NCI-H69 (cell line): ENCODE measurements around the gene TMEM234.

ENCODE experiments used
- DNase-seq: peaks from one replicate; lab custom pipeline; 2025; lab: John Stamatoyannopoulos, UW

Gene TMEM234

DNA sequence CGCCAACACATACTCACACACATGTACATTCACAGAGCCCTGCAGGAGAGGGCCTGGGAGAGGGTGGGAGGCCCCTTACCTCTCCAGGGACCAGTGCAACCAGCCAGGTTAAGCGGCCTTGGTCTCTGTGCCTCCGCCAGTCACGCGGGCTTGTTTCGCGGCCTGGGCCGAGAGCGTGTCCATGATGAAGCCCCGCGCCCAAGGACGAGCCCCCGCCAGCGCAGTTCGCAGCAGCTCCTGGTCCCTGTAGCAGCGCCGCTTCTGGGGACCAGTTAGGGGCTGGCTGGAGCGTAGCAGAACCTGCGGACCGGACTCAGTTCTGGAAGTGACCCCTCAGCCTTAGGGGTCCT is 17.6 kb upstream of the TMEM234 start:
- DNase-seq: peak; percentile 68

DNA sequence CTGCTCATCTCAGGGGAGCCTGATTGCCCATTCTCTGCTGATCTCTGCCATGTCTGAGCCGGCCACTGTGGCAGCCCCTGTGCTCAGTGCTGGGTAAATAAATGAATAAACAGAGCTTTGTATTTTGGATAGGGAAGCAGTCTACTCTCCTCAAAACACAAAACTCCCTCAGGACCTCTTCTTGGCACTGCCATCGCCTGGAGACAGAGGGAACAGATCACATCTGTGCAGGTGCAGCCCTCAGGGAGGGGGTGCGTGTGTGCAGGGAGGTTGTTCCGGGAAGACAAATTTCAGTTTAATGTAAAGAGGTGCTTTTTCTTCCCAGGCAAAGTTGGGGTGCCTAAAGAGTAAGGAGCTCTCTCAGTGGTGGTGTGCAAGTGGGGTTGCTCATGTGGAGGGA is 17.2 kb upstream of the TMEM234 start:
- DNase-seq: peak; percentile 70

DNA sequence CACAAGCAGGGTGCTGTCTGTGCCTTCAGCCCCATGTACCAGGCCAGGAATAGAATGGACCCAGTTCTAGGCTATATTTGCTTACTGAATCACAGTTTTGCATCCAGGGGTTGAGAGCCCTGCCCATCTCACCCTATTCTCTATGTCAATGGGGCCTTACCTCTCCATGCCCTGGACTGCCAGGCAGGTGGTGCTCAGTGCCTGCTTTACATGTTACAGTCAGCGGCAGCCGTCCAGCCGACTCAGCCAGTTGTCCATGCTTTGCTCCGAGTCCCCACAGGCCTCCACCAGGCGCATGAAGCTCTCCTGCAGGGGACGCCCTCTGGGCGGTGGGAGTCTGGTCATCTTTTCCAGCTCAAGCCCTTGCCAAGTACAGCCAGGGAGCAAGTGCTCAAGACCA is 12.6 kb upstream of the TMEM234 start:
- no peak for DNase-seq

DNA sequence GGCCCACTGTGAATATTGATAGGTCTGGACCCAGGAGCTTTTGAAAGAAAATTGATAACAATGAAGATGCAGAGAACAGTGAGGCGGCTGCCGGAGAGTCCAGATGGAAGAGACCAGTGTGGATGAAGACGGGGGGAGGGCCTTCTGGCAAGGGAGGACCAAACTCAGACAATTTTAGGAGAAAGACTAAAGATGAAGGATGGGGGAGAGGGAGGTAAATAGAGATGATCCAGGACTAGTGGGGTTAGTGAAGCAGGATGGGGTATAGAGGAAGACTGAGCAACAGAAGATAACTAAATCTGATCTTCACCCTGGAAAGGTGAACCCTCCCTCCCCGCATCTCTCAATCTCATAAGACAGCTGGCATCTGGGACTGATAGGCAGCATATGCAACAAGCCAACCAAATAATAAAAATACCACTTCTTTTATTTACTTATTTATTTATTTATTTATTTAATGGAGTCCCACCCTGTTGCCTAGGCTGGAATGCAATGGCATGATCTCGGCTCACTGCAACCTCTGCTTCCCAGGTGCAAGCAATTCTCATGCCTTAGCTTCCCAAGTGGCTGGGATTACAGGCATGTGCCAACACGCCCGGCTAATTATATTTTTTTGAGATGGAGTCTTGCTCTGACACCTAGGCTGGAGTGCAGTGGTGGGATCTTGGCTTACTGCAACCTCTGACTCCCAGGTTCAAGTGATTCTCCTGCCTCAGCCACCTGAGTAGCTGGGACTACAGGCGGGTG is 10.6 kb upstream of the TMEM234 start:
- DNase-seq: peak; percentile 13

DNA sequence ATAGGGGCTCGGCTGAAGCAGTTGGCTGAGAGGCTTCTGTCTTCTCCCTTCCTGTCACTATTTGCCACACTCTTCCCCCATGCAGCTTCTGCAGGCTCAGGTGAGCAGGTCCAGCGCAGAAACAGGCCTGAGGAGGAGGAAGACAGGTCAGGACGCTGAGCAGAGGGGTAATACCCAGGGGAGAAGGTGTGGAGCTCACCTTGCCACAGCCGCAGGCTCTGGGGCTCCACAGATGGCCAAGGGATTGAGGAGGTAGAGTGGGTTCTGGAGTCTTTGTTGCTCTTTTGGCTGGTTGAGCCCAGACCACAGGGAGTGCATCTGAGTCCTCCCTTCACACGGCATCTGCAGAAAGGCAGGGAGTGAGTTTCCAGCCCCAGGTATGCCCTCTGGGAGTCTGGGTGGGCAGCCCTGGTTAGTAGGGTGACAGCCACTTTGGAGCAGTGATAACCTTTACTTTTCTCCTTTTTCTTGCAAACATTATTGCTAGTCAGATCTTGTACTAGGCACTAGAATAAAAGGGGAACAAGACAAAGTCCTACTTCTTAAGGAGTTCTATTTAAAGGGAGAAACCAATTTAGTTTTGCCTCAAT is 9.8 kb upstream of the TMEM234 start:
- DNase-seq: no peak

DNA sequence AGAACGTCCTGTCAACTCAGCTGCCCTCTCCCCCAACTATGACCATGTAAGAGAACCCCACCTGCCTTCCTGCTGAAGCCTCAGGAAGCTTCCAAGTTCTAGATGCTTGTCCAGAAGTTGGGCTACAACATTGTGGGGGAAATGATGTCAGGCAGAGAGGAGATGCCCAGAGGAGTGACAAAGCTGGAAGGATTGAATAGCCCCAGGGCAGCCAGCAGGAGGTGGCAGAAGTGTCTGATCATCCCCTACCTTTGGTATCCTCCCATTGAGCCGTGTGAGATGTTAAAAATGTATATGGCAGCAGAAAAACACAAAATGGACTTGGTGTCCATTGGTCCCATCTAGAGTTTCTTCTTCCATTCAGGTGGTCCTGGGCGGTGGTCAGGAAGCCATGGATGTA is 6.6 kb upstream of the TMEM234 start:
- no peak for DNase-seq

DNA sequence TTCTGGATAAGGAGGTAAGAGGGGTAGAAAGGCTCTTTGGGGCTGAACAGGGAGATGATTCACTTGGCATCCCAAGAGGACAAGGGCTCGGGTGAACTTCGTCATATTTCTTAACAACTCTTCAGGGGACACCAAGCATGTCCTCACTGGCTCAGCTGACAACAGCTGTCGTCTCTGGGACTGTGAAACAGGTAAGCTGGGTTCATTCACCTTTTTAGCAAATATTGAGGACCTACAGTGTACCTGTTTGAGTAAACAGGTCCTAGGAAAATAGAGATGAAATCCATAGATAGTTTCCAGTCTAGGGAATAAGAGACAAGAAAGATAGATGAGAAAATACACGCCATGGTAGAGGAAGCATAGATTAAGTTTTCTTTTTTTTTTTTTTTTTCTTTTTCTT is 2.1 kb upstream of the TMEM234 start:
- no peak for DNase-seq

DNA sequence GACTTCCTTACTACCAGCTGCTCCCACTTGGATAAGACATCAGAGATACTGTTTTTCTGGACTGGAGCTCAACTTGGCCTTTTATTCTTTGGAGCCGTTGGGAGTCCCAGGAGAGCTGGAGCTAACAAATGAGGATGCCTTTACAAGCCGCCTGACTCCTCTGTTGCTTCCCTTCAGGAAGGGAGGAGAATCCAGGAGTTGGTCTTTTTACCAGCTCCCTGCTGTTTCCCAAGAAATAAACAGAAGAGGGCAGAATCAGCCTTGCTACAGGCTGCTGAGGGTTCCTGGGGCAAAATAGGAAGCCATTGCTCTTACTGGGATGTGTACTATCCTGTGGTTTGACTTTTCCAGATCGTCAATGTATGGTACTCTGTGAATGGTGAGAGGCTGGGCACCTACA is 1.5 kb upstream of the TMEM234 start:
- no peak for DNase-seq

DNA sequence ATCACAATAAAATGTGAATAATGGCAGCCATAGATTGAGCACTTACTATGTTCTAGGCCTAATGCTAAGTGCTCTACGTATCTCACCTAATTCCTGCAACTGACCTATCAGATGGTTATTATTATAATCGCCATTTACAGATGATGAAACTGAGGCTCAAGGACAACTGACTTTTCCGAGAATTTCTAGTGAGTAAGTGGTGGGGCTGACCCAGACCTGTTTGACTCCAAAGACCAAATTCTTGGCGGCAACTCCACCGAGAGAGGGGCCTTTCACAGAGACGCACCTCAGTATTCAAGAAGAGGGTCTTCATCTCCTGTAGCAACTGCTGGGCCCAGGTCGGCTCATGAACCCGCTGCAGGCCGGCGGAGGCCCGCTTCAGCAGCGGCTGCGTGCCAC is 573 bp downstream of the TMEM234 start:
- DNase-seq: no peak

DNA sequence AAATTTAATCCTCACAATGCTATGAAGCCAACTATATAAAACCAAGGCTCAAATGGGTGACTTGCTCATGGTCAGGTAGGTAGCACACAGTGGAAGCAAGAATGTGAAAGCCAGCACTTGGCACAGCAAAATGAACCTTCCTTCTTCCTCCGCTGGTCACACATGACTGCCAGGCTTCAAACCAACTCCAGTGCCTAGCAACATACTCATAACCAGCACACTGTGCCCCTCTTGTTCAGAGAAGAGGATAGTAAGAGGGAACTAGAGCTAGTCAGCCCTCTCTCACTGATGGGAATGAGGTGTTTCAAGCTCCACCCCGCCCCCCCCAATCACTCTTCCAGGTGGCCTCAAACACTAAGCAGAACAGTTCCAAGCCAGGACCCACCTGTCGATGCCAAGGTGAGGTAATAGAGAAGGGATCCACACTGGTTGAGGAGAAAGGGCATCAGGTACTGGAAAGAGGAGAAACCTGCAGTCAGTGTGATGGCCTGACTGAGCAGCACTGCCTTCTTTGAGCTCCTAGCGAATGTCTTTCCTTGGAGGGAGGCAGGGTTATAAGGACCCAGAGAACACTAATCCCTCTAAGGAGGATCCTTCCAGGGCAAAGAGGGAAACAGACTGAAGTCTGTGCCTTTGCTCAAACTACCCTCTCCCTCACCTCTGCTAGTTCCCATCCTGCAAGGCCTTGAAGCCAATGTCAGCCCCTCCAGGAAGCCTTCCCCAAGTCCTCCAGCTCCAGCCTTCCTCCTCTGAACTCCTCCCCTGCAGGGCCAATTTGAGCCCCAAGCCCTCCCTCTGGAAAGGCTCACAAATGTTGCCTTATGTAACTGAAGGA is 1.2 kb downstream of the TMEM234 start:
- DNase-seq: no peak

DNA sequence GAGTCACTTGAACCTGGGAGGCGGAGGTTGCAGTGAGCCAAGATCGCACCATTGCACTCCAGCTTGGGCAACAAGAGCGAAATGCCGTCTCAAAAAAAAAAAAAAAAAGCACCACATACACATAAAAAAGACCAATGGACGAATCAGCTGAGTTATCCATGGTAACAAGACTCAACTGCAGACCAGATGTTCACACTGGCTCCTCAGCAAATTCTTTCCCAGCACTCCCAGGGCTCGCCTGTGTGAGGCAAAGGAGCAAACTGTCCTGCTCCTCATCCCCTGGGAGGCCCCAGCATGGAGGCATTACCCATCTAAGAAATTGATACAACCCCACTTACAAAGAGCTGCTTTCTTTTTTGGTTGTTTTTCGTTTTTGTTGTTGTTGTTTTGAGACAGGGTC is 3.1 kb downstream of the TMEM234 start:
- DNase-seq: no peak

DNA sequence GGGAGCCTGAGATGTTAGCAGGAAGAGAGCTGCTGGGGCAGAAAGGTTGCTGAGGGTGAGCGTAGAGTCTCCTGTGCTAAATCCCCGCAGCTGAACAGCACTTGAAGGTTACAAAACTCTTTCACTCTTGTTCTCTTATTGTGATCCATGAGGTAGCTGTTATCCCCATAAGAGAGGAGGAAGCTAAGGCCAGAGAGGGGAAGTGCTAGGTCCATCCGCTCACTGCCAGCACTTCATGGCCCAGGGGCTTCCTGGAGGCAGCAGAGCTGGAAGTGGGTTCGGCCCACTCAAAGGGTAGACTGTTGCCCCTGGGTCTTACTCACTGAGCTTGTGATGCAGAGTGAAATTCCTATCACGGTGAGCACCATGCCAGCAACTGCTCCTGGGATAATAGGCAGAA is 5.6 kb downstream of the TMEM234 start:
- DNase-seq: no peak

DNA sequence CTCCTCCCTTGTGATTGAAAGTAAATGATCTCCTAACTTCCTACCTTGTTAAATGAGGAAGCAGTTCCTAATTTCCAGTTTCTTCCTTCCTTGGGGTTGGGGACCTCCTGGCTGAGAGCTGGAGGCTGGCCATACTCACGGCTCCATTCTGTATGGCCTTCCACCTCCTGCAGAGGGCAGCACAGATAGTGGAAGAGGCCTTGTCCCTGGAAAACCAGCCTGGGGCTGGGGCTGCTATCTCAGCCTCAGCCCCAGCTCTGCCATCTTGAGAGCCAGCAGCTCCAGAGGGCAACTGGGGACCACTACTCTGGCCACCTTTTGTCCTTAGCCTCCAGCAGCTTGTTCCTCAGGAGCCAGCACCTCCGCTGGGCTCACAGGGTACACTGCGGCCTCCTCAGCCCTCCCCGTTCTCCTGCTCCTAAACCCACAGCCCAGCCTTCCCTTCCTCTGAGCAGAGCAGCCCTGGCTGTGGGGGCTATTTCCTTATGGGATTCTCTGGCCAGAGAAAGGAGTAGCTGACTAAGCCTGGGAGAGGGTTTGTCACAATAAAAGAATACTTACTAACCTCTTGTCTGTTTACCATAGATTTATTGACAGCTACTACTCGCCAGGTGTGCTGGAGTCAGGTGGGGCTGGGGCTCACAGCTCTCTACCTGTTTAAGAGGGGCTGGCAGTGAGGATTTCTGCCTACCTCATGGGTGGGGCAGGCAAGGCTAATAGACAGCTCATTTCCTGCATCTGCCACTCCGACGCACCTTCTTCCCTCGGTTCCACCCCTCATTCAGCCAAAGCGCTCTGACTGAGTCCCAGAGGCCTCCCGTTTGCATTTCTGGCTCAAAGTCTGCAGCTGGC is 6.3 kb downstream of the TMEM234 start:
- DNase-seq: peak; percentile 67

DNA sequence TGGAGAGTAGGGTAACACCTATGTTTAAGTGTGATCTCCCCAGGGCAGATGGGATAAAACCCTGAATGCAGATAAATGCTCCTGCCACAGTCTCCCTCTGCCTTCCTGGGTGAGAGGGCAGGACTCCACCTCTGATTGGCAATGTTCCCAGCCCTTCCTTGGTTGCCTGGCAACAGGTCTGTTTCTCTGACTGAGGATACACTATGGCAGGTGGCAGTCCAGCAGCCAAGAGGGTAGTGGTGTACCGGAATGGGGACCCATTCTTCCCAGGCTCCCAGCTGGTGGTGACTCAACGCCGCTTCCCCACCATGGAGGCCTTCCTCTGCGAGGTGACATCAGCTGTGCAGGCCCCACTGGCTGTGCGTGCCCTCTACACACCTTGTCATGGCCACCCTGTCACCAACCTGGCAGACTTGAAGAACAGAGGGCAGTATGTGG is 13.2 kb downstream of the TMEM234 start, which contains the start of gene DCDC2B:
TSS of gene DCDC2B (plus strand) at position 199 of the 438 bp plus-strand sequence. CDS start at position 204, 5 bp downstream.
- peak; percentile 90 for DNase-seq

DNA sequence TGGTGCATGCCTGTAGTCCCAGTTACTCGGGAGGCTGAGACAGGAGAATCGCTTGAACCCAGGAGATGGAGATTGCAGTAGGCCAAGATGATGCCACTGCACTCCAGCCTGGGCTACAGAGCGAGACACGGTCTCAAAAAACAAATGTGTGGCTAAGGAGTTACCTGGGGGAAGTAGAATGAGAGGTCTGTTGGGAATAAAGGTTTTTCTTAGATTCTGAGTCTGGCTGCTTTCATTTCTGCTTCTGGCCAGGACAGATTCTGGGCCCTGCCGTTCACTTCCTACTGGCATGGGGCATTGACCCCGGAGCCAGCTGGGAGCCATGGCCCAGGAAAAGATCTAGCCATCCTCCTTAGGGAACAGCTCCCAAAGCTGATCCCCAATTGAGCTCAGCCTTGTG is 13.7 kb downstream of the TMEM234 start:
- no peak for DNase-seq

DNA sequence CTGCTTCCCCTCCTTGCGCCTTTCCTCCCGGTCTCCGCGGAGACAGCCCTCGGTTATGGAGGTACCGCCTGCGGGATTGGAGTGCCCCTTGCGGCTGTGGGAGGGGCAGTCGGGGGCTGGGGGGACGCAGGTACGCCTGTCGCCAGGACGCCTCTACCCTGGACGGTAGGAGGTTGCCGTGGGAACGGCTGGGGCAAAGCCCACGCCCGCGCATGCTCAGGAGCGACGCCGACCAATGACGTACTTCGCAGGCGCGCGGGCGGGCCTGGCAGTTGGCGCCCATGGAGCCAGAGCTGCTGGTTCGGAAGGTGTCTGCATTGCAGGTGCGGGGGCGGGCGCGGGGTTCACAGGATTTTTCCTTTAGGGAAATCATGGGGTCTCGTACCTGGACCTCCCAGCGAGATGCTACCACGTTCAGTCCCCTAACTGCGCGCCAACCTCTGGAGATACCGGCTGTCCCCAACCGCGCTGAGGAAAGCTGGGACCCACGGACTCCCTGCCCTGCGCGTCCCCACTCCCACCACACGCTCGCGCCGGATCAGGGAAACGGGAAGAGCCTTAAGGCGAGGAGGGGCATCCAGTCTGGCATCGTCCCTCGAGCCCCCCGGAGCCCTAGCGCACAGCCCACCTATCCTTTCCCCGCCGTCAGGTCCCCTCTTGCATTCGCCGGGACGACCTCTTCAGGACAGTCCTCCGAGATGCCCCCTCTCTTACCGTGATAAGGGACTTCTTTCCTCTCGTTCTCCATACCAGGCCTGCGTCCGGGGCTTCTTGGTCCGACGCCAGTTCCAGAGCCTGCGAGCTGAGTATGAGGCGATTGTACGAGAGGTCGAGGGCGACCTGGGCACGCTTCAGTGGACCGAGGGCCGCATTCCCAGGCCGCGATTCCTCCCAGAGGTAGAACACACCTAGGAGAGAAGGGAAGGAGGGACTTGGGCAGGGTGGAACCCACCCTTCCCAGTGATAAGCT is 16.5 kb downstream of the TMEM234 start, which contains the start of gene IQCC:
TSS of gene IQCC (plus strand) at position 271 of the 970 bp plus-strand sequence. CDS start at position 282, 11 bp downstream.
- peak; percentile 94 for DNase-seq

DNA sequence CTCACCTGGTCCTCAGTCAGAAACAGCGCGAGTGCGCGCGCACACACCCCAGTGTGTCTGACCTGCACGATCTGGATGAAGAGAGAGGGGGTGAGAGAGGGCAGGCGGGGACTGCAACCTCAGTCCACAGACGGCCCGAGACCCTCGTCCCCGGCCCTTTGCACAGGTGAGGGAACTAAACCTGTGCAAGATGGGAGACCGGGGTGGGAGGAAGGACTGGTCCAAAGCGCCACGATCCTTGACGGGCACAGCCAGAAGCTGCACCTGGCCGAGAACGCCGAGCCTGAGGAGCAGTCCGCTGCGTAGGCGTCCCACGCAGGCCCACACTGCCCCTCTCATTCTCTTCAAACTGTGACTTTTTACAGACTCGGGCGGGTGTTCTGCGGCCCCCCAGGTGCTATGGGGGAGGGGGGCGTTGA is 17.2 kb downstream of the TMEM234 start:
- DNase-seq: peak; percentile 58

DNA sequence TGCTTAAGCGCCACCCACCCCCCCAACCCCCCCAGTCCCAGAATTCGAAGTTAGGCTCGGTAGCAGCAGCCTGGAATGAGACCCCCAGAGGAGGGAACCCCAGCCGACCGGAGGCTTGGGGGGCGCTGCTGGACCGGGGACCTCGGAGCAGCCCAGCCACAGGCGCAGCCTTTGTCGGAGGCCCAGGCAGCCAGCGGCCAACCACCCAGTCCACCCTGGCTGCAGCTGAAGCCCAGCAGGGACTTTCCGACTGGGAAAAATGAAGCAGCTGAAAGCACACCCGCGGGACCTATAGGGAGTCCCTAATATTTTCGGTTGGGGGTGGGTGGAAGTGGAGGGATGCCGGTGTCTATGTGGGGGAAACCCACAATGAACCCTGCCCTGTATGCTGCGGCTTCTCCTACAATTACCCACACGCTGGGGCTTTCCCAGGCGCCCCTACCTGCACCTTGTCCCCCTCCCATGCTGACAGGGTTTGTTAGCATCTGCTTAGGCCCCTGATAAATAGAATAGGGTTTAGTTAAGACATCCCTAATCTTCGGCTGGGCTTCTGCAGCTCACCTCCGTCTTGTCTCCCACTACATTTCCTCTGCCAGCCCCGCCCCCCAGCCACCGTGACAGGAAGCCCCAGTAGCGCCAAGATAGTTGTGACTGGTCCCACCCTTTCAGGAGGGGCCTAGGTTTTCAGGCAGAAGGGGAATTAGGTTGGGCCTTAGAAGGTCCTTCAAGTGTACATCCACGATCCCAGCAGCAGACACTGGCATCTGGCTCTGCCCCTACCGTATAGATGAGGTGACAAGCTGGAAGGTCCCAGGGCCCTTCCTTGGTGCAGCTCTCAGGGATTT is 20.9 kb downstream of the TMEM234 start:
- DNase-seq: peak; percentile 58

DNA sequence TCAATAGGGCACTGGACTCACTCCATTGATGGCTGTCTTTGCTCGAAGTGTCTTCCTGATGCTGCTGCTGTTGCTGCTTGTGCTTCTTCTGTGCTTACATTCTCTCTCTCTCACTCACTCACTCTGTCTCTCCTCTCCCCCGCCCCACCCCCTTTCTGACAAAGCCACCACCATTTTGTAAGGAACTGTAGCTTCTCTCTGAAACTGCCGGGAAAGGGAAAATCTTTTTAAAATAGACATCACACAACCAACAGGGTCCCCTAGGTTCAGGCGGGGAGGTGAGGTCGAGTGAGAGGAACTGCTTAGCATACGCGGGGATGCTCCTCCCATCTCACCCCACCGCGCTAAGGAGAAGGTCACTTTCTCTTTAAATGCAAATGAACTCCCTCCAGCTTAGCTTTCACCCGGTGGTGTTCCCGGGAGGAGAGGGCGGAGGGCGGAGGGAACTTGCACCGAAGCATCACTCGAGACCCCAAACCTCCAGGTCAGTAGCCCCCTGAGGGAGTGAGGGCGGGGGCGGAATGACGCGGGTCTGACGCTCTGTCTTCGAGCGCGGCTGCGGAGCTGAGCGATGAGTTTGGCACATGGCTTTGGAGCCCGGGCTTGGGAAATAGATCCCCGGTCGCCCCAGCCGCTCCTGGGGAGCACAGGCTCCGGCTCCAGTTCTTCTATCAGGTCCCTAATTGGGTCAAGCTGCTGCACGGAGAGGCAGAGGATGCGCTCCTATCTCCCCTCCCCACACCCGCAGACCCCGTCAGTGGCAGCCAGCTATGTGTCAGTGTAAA is 21.7 kb downstream of the TMEM234 start, which contains the start of gene CCDC28B:
TSS of gene CCDC28B (plus strand) at position 370 of the 785 bp plus-strand sequence. CDS start 1,341 bp downstream, outside the sequence.
- peak; percentile 75 for DNase-seq
